Nephron progenitor cell (in vitro differentiated cells): ENCODE data around the gene CACNA2D1.
"Not testable (repeated sequence)": the region's sequence is repeated elsewhere in the genome, so short reads cannot be mapped to it uniquely, and the experiment has no call there.

Source experiments
- DNase-seq: peaks from one replicate; pipeline ENCODE4 v3.0.0; 2021
- H3K27ac Mint-ChIP-seq: 2 replicates; pipeline ENCODE4 v1.8.0; 2021; ENCODE audit warnings: mild to moderate bottlenecking, moderate library complexity, mixed read lengths
- H3K27me3 Mint-ChIP-seq: 2 replicates; pipeline ENCODE4 v1.8.0; 2021; ENCODE audit warnings: mild to moderate bottlenecking, low read depth, mixed read lengths; ENCODE audit not compliant: poor library complexity
- H3K36me3 Mint-ChIP-seq: 2 replicates; pipeline ENCODE4 v1.8.0; 2021; ENCODE audit warnings: low read depth, mixed read lengths
- H3K4me1 Mint-ChIP-seq: 2 replicates; pipeline ENCODE4 v1.8.0; 2021; ENCODE audit warnings: mixed read lengths
- H3K4me3 Mint-ChIP-seq: 2 replicates; pipeline ENCODE4 v1.8.0; 2021; ENCODE audit warnings: mild to moderate bottlenecking, moderate library complexity, mixed read lengths
- H3K9me3 Mint-ChIP-seq: 2 replicates; pipeline ENCODE4 v1.8.0; 2021; ENCODE audit warnings: mild to moderate bottlenecking, moderate library complexity, mixed read lengths
- TF ChIP-seq, protein P1 (sequence below): fragments of 200-600 bp; sonication (generic); IDR thresholded peaks from 2 replicates; pipeline ENCODE4 v1.5.0; 2021; ENCODE audit warnings: antibody characterized with exemption

The CACNA2D1 gene

GRCh38 chr7:82388138-82388537 is 55.4 kb downstream of the CACNA2D1 start:
- Mint-ChIP-seq H3K36me3 (no peaks in the 10 kb centered on the region), H3K27ac (no peak overlapping the region), H3K9me3 (peaks cover 4% of the 10 kb centered on the region), H3K4me1 (peaks cover 26% of the 10 kb centered on the region), H3K4me3 (no peak overlapping the region), H3K27me3 (no peaks in the 10 kb centered on the region)
- DNase-seq, result no peak
- TF ChIP-seq, protein P1, sequence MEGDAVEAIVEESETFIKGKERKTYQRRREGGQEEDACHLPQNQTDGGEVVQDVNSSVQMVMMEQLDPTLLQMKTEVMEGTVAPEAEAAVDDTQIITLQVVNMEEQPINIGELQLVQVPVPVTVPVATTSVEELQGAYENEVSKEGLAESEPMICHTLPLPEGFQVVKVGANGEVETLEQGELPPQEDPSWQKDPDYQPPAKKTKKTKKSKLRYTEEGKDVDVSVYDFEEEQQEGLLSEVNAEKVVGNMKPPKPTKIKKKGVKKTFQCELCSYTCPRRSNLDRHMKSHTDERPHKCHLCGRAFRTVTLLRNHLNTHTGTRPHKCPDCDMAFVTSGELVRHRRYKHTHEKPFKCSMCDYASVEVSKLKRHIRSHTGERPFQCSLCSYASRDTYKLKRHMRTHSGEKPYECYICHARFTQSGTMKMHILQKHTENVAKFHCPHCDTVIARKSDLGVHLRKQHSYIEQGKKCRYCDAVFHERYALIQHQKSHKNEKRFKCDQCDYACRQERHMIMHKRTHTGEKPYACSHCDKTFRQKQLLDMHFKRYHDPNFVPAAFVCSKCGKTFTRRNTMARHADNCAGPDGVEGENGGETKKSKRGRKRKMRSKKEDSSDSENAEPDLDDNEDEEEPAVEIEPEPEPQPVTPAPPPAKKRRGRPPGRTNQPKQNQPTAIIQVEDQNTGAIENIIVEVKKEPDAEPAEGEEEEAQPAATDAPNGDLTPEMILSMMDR, result no peak

- peaks cover 25% of the 10 kb centered on the region for H3K4me1 Mint-ChIP-seq
- H3K4me3 Mint-ChIP-seq, H3K27me3 Mint-ChIP-seq, H3K36me3 Mint-ChIP-seq, DNase-seq, H3K9me3 Mint-ChIP-seq, H3K27ac Mint-ChIP-seq: not testable (repeated sequence)
These were observed 57.0 kb downstream of the CACNA2D1 start for GRCh38 chr7:82386571-82386970.

DNA sequence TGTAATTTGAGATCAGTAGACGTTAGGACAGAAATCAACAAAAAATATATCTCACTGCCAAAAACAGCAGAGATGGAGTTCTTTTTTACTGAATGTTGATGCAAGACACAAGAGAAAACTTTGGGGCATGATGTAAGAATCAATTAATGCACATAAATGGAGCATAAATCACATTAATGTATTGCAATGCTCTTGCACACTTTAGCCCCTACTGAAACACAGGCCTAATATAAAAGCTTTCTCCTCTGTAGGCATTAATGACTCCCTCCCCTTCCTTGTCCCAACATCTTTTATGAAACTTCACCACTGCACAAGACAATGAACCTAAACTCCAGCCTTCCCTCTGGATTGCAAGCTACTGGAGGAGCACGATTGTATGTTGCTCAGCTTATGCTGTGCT is 58.8 kb downstream of the CACNA2D1 start:
- H3K27ac Mint-ChIP-seq, result peak overlapping the region; percentile 7
- DNase-seq, result no peak
- no peak overlapping the region for H3K4me3 Mint-ChIP-seq
- no peaks in the 10 kb centered on the region for H3K27me3 Mint-ChIP-seq
- TF ChIP-seq, protein P1, result no peak
- no peaks in the 10 kb centered on the region for H3K36me3 Mint-ChIP-seq
- H3K4me1 Mint-ChIP-seq, result peaks cover 21% of the 10 kb centered on the region
- H3K9me3 Mint-ChIP-seq, result no peaks in the 10 kb centered on the region

DNA sequence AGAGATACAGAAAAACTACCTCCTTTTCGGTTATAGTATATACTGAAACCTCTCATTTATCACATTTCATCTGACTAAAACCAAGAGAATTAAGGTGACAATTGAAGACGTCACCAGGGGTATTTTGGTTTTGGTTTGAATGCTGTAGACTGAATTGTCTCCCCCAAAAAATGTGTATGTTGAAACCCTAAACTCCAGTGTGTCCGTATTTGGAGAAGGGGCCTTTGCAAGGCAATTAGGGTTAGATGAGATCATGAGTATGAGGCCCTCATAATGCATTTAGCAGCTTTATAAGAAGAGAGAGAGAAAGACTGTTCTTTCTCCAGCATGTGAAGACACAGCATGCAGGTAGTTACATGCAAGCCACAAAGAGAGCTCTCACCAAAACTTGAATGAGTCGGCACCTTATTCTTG is 59.5 kb downstream of the CACNA2D1 start:
- no peak for DNase-seq
- no peaks in the 10 kb centered on the region for H3K27me3 Mint-ChIP-seq
- no peaks in the 10 kb centered on the region for H3K36me3 Mint-ChIP-seq
- no peaks in the 10 kb centered on the region for H3K9me3 Mint-ChIP-seq
- TF ChIP-seq, protein P1, result no peak
- peaks cover 21% of the 10 kb centered on the region for H3K4me1 Mint-ChIP-seq
- no peak overlapping the region for H3K4me3 Mint-ChIP-seq
- peak overlapping the region; percentile 9 for H3K27ac Mint-ChIP-seq

- H3K4me1 Mint-ChIP-seq, result peaks cover 21% of the 10 kb centered on the region
- H3K4me3 Mint-ChIP-seq, result no peak overlapping the region
- peak overlapping the region; percentile 45 for H3K27ac Mint-ChIP-seq
- TF ChIP-seq, protein P1, result no peak
- H3K9me3 Mint-ChIP-seq, result no peaks in the 10 kb centered on the region
- H3K36me3 Mint-ChIP-seq, result no peaks in the 10 kb centered on the region
- no peaks in the 10 kb centered on the region for H3K27me3 Mint-ChIP-seq
- no peak for DNase-seq
These were observed 61.3 kb downstream of the CACNA2D1 start for GRCh38 chr7:82382276-82382675.

- no peak overlapping the region for H3K4me3 Mint-ChIP-seq
These were observed 66.8 kb downstream of the CACNA2D1 start for GRCh38 chr7:82376739-82377138.

More at GRCh38 chr7:82376739-82377138, 66.8 kb downstream of the CACNA2D1 start:
- H3K27ac Mint-ChIP-seq, result no peak overlapping the region
- no peaks in the 10 kb centered on the region for H3K36me3 Mint-ChIP-seq
- no peaks in the 10 kb centered on the region for H3K9me3 Mint-ChIP-seq
- TF ChIP-seq, protein P1, result no peak
- DNase-seq, result no peak
- H3K4me1 Mint-ChIP-seq, result peaks cover 30% of the 10 kb centered on the region
- no peaks in the 10 kb centered on the region for H3K27me3 Mint-ChIP-seq
